Central memory CD8-positive, alpha-beta T cell (primary cell): ENCODE results near the gene DLX2.
"Not testable (repeated sequence)": the region's sequence is repeated elsewhere in the genome, so short reads cannot be mapped to it uniquely, and the experiment has no call there.

Experiments
- ATAC-seq: fragments of 150-1000 bp; cut with Tn5 transposase; replicated peaks from 2 replicates; pipeline ENCODE4 v1.10.0; 2022; ENCODE audit warnings: mild to moderate bottlenecking, moderate FRiP score, moderate number of reproducible peaks; ENCODE audit not compliant: poor library complexity, severe bottlenecking; ENCODE audit errors: extremely low read depth
- DNase-seq, 2 donors: peaks; one replicate each; pipeline ENCODE4 v3.0.0; 2021; ENCODE audit warnings: low spot score in 2 of 2
- H3K27ac Mint-ChIP-seq: one replicate; pipeline ENCODE4 v1.8.0; 2022; ENCODE audit warnings: low read depth, mild to moderate bottlenecking, moderate library complexity, mixed read lengths
- H3K27me3 Mint-ChIP-seq: one replicate; pipeline ENCODE4 v1.8.0; 2022; ENCODE audit warnings: mixed read lengths
- H3K36me3 Mint-ChIP-seq: one replicate; pipeline ENCODE4 v1.8.0; 2022; ENCODE audit warnings: mild to moderate bottlenecking, moderate library complexity, mixed read lengths; ENCODE audit not compliant: insufficient read depth
- H3K4me1 Mint-ChIP-seq: one replicate; pipeline ENCODE4 v1.8.0; 2022; ENCODE audit warnings: mixed read lengths
- H3K4me3 Mint-ChIP-seq: one replicate; pipeline ENCODE4 v1.8.0; 2022; ENCODE audit warnings: mild to moderate bottlenecking, moderate library complexity, mixed read lengths
- H3K9me3 Mint-ChIP-seq: one replicate; pipeline ENCODE4 v1.8.0; 2022; ENCODE audit warnings: mixed read lengths

DLX2 gene

GRCh38 chr2:172102391-172103359 is at the start of gene DLX2:
Gene DLX2, minus strand, starts transcription at chr2:172102900. Its CDS starts 362 bp downstream, at chr2:172102538.
- Mint-ChIP-seq H3K27me3 (peaks cover 84% of the 10 kb centered on the region), H3K27ac (peak within 1 kb of the TSS; percentile 89), H3K9me3 (no peaks in the 10 kb centered on the region), H3K36me3 (peaks cover 31% of the 10 kb centered on the region), H3K4me1 (peaks cover 44% of the 10 kb centered on the region), H3K4me3 (peak within 1 kb of the TSS; percentile 83)
- DNase-seq (no peak), ATAC-seq (peak; percentile 42)

- DNase-seq (no peak), ATAC-seq (no peak)
- no peaks in the 10 kb centered on the region for H3K4me1 Mint-ChIP-seq
- peaks cover 48% of the 10 kb centered on the region for H3K27me3 Mint-ChIP-seq
- no peak overlapping the region for H3K4me3 Mint-ChIP-seq
- H3K27ac Mint-ChIP-seq = no peak overlapping the region
- no peaks in the 10 kb centered on the region for H3K9me3 Mint-ChIP-seq
- H3K36me3 Mint-ChIP-seq = no peaks in the 10 kb centered on the region
Observed at GRCh38 chr2:172147944-172148650, 45.4 kb upstream of the DLX2 start.

- no peak overlapping the region for H3K4me3 Mint-ChIP-seq
- H3K36me3 Mint-ChIP-seq = peaks cover 2% of the 10 kb centered on the region
- no peak overlapping the region for H3K27ac Mint-ChIP-seq
- no peaks in the 10 kb centered on the region for H3K9me3 Mint-ChIP-seq
- DNase-seq = no peak
- no peak for ATAC-seq
- H3K4me1 Mint-ChIP-seq = no peaks in the 10 kb centered on the region
- peaks cover 20% of the 10 kb centered on the region for H3K27me3 Mint-ChIP-seq
Observed at GRCh38 chr2:172143817-172144216, 41.1 kb upstream of the DLX2 start.

GRCh38 chr2:172138727-172139126 is 36.0 kb upstream of the DLX2 start:
- not testable (repeated sequence) for H3K27ac Mint-ChIP-seq, H3K9me3 Mint-ChIP-seq, DNase-seq, H3K4me3 Mint-ChIP-seq, H3K4me1 Mint-ChIP-seq, ATAC-seq, H3K36me3 Mint-ChIP-seq
- H3K27me3 Mint-ChIP-seq = peaks cover 40% of the 10 kb centered on the region

- H3K4me3 Mint-ChIP-seq = no peak overlapping the region
- H3K36me3 Mint-ChIP-seq = peaks cover 2% of the 10 kb centered on the region
- ATAC-seq (no peak), DNase-seq (no peak)
- no peak overlapping the region for H3K27ac Mint-ChIP-seq
- H3K27me3 Mint-ChIP-seq = peaks cover 40% of the 10 kb centered on the region
- no peaks in the 10 kb centered on the region for H3K9me3 Mint-ChIP-seq
- no peaks in the 10 kb centered on the region for H3K4me1 Mint-ChIP-seq
Observed at GRCh38 chr2:172137943-172138342, 35.2 kb upstream of the DLX2 start.

- H3K36me3 Mint-ChIP-seq = peaks cover 2% of the 10 kb centered on the region
- DNase-seq (no peak), ATAC-seq (no peak)
- no peak overlapping the region for H3K4me3 Mint-ChIP-seq
- H3K27me3 Mint-ChIP-seq = peaks cover 45% of the 10 kb centered on the region
- no peaks in the 10 kb centered on the region for H3K4me1 Mint-ChIP-seq
- no peaks in the 10 kb centered on the region for H3K9me3 Mint-ChIP-seq
- no peak overlapping the region for H3K27ac Mint-ChIP-seq
Observed at GRCh38 chr2:172137109-172137508, 34.4 kb upstream of the DLX2 start.

- Mint-ChIP-seq H3K9me3 (no peaks in the 10 kb centered on the region), H3K4me3 (no peak overlapping the region), H3K36me3 (peaks cover 2% of the 10 kb centered on the region), H3K27ac (no peak overlapping the region), H3K4me1 (no peaks in the 10 kb centered on the region), H3K27me3 (peaks cover 54% of the 10 kb centered on the region)
- ATAC-seq (no peak), DNase-seq (no peak)
Observed at GRCh38 chr2:172135446-172135845, 32.7 kb upstream of the DLX2 start.

- no peaks in the 10 kb centered on the region for H3K9me3 Mint-ChIP-seq
- no peak overlapping the region for H3K4me3 Mint-ChIP-seq
- H3K27me3 Mint-ChIP-seq = peaks cover 65% of the 10 kb centered on the region
- no peak for DNase-seq
- ATAC-seq = no peak
- no peak overlapping the region for H3K27ac Mint-ChIP-seq
- no peaks in the 10 kb centered on the region for H3K36me3 Mint-ChIP-seq
- no peaks in the 10 kb centered on the region for H3K4me1 Mint-ChIP-seq
Observed at GRCh38 chr2:172134270-172134669, 31.6 kb upstream of the DLX2 start.

- no peaks in the 10 kb centered on the region for H3K9me3 Mint-ChIP-seq
- no peaks in the 10 kb centered on the region for H3K36me3 Mint-ChIP-seq
- peaks cover 50% of the 10 kb centered on the region for H3K27me3 Mint-ChIP-seq
- no peak overlapping the region for H3K27ac Mint-ChIP-seq
- no peak for DNase-seq
- H3K4me3 Mint-ChIP-seq = no peak overlapping the region
- ATAC-seq = no peak
- no peaks in the 10 kb centered on the region for H3K4me1 Mint-ChIP-seq
Observed at GRCh38 chr2:172131713-172132555, 29.2 kb upstream of the DLX2 start.

GRCh38 chr2:172129404-172129803 is 26.7 kb upstream of the DLX2 start:
- Mint-ChIP-seq H3K27me3 (peaks cover 28% of the 10 kb centered on the region), H3K27ac (no peak overlapping the region), H3K4me1 (no peaks in the 10 kb centered on the region), H3K36me3 (no peaks in the 10 kb centered on the region), H3K4me3 (no peak overlapping the region), H3K9me3 (no peaks in the 10 kb centered on the region)
- ATAC-seq (no peak), DNase-seq (no peak)

GRCh38 chr2:172128484-172128883 is 25.8 kb upstream of the DLX2 start:
- no peaks in the 10 kb centered on the region for H3K36me3 Mint-ChIP-seq
- no peak for ATAC-seq
- no peak overlapping the region for H3K27ac Mint-ChIP-seq

GRCh38 chr2:172120118-172120517 is 17.4 kb upstream of the DLX2 start:
- ATAC-seq = no peak
- Mint-ChIP-seq H3K4me1 (no peaks in the 10 kb centered on the region), H3K27me3 (peaks cover 30% of the 10 kb centered on the region), H3K4me3 (no peak overlapping the region), H3K27ac (no peak overlapping the region), H3K36me3 (no peaks in the 10 kb centered on the region), H3K9me3 (no peaks in the 10 kb centered on the region)
- DNase-seq = no peak

More at GRCh38 chr2:172128484-172128883, 25.8 kb upstream of the DLX2 start:
- DNase-seq = no peak
- H3K4me3 Mint-ChIP-seq = no peak overlapping the region
- no peaks in the 10 kb centered on the region for H3K9me3 Mint-ChIP-seq
- H3K4me1 Mint-ChIP-seq = no peaks in the 10 kb centered on the region
- peaks cover 28% of the 10 kb centered on the region for H3K27me3 Mint-ChIP-seq
